ENCODE measurements around the gene CCDC177.

- TF ChIP-seq CTCF (IDR thresholded peaks at IDR 0.05) (no peak), POLR2A (IDR thresholded peaks at IDR 0.05) (no peak)
Observed at GRCh38 chr14:69594846-69595245, 20.2 kb upstream of the CCDC177 start.
